HG03521 (cell line): ENCODE data around the gene MRNIP.

ENCODE experiments used
- ATAC-seq: cut with Tn5 transposase; IDR thresholded peaks from one replicate; pipeline ENCODE4 v1.9.1; 2021; ENCODE audit warnings: mild to moderate bottlenecking, moderate library complexity; ENCODE audit not compliant: unreplicated experiment

MRNIP gene, protein sequence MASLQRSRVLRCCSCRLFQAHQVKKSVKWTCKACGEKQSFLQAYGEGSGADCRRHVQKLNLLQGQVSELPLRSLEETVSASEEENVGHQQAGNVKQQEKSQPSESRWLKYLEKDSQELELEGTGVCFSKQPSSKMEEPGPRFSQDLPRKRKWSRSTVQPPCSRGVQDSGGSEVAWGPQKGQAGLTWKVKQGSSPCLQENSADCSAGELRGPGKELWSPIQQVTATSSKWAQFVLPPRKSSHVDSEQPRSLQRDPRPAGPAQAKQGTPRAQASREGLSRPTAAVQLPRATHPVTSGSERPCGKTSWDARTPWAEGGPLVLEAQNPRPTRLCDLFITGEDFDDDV

DNA sequence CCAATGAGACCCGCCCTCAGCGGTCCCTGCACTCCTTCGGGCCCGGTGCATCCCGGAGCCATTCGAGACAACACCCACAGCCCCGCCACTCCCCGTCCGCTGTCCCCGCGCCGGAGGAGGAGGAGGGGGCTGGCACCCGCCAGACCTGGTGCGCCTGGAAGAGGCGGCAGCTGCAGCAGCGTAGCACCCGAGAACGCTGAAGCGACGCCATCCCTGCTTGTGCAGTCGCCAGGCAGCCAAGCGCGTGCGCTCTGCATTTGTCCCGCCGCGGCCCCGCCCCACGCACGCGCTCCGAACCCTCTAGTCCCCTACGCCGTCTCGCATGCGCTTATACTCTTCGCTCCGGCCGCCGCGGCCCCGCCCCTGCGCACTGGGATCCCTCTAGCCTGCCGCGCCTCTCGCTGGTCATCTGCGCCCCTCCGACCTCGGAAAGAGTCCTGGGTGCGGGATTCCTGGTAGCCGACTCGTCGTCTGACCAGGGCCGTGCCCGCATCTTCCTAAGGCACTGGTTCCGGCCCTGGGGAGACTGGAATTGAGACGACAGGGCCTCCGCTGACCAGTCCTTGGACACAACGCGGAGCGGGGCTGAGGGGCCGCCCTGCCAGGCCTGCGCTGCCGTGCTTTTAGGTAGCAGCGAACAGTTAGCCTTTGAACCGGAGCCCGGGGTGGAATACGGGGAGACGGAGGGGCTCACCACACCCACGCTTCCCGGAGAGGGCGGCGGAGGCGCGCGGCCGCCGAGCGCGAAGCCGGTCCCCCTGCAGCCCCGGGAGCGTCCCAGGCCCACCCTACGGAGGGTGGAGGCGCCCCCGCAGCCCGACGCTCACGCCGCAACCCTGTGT is at the start of gene MRNIP:
MRNIP (minus strand) TSS at position 232 of the 842 bp plus-strand sequence; CDS start at position 211, 21 bp downstream.
- ATAC-seq: peak; percentile 92

DNA sequence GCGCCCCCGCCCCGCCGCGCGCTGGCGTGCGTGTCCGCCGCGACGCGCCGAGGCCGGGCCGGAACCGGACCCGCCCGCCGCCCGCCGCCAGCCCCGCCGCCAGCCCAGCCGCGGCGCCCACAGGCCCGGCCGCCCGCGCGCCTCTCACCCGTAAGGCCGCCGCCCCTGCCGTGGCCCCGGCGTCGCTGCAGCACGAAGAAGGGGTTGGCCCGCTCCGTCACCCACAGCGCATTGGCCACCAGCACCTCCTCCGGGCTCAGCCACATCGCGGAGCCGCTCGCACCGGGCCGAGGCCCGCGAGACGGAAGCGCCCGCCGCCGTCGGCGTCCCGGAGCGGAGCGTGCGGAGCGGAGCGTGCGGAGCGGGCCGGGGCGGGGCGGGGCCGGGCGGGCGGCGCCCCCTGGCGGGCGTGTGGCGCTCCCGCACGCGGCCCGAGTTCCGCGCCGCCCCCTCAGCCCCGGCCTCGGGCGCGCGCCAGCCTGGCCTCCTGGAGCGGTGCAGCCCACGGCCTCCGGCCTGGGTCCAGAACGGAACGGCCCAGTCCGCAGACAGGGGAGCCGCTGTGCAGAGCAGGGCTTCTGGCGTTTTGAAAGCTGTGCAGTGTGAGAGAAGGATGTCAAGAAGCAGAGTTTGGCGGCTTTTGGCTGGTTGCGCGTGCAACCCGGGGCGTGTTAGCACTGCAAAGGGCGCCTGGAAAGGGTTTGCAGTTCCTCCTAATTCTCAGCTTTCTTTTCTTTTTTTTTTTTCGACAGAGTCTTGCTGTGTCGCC is 49.1 kb upstream of the MRNIP start, which contains the start of gene TBC1D9B:
TBC1D9B (minus strand) TSS at position 342 of the 769 bp plus-strand sequence; CDS start at position 266, 76 bp downstream.
- ATAC-seq: peak; percentile 93

DNA sequence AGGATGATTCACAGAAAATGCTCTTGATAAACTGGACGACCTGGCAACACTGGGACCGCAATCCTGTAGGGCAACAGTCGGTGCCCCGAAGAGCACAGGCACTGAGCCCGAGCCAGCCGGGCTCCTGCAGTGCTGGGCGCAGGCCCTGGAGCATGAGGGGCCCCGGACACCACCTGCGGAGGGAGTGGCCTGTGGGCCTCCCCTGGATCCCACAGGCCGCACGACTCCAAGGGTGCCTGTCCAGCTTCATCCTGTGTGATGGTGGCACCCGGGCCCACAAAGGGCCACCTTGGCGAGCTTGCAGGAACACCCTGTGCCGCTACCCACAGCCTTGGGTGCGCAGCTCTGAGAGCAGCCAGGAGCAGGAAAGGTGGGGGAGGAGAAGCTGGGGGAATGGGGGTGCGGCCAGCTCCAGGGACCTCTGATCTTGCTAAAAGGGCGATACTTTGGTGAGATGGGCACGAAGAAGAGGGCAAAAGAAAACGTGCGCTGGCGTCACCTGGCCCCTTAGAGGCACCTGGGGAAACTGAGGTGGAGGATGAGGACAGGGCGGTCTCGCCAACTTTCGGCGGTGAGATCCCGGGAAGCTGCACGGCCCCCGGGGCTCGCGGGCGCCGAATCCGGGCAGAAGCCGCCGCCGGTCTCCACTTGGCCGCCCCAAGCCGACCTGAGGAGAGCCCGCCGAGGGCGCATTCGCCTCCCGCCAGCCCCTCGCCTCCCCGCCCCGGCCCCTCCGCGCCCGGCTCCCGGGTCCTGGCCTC is 48.4 kb upstream of the MRNIP start:
- ATAC-seq: no peak

DNA sequence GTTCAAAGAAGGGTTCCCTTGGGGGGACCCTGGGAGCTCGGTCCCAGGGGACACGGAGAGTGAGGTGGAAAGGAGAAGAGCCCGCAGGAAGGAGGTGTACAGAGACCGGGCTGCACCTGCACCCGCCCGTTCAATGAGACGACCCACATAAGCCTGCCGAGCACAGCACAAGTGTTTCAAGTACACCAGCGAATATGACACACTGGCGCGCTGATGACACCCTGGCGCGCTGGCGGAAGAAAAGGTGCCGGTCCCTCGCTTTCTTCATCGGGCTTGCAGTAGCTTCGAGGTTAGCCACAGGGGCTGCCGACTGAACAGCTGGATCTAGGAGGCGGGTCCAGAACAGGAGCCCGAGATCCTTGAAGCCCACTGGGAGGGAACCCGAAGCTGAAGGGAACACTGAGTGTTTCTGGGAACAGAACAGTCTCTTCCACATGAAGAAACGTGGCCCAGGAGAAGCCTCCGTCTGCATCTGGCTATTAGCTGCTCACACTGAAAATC is 47.7 kb upstream of the MRNIP start:
- no peak for ATAC-seq

DNA sequence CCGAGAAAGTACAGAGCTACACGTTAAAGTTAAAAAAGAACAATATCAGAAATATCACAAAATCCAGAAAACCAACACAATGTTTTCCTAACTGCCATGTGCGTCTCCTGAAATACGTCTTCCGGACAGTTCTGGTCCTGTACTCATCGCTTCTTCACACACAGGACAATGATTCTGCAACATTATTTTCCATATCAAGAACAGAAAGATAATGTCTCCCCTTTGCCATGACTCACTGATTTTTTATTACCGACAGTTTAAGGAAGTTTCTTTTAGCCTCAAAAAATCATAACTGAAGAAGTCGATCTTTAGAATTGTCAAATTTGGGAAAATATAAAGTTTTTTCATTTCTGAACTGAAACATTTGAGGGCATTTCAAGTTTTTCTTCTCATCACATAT is 46.5 kb upstream of the MRNIP start:
- ATAC-seq: no peak

DNA sequence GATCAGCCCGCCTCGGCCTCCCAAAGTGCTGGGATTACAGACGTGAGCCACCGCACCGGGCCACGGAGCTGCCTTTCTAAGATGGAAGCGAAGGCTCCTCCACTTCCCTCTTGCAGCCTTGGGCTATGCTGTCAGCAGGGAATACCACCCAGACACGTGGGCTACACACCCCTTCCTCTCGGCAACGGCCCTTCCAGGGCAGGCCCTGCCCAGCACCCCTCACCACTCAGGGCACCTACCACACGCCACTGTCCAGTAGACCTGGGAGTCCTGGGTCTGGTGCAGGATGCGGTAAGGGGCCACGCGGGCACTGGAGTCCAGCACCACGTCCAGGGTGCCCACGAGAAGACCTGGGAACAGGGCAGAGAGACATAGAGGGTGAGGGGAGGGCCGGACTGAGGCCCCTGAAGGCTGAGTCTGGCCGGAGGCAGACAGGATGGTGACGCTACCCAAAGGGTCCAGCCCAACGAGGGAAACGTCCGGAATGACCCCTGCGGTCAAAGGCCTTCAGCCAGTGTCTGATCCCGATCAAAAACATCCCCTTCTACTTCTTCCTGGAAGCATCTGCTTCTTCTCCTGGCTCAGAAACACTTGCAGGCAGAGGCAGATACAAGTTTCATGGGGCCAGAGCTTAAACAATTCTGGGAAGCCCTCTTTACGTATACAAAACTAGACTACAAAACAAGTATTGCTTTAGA is 46.0 kb upstream of the MRNIP start:
- ATAC-seq: no peak

DNA sequence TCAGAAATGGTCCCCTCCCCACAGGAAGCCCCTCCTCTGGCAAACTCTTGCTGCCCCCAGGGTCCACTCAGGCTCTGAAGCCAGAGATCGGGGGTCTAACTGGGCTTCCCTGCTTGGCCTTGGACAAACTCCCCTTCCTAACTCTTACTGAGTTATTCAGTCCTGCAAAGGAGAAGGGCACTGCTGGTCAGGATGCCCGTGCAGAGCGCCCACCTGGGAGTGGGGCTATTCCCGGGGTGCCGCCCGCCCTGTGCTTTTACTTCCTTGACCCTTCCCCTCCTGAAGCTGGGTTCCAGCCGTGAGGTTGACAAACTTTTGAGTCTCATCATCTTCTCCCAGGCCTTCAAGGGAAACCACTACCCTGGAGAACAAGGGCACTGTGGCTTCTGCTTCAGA is 44.1 kb upstream of the MRNIP start:
- no peak for ATAC-seq

DNA sequence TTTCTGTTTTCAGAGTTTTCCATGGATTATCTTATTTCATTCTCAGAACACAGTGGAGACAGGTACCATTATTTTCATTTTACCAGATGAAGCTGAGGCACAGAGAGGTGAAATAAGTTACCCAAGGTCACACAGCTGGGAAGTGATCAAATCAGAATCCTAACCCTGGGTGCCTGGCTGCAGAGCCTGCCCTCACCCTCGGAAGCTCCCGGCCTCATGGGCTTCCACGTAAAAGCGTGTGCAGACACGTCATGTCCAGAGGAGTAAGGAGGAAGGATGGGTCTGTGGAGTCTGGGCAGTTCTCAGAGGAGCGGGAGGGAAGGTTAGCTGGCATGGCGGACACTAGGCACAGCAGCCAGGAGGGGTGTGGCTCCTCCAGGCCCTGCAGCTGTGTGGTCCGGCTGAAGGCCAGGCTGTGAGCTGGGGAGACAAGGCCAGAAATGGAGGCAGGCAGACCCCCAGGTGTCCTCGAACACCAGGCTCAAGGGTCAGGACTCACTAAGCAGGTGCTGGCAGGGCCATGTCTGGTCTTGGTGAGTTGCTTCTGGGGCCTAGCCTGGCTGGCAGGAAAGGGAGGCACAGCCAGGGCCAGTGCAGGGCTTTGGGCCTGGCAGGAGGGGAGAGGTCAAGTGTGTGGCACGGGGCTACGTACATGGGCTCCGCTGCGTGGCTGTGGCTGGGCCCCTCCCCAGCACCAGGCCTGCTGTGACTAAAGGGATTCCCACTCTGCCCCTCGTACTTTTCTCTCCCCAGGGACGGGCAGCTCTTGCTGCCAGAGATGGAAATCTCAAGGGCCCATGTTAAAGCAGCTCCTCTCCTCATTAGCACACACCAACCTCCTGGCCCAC is 43.5 kb upstream of the MRNIP start:
- ATAC-seq: no peak

DNA sequence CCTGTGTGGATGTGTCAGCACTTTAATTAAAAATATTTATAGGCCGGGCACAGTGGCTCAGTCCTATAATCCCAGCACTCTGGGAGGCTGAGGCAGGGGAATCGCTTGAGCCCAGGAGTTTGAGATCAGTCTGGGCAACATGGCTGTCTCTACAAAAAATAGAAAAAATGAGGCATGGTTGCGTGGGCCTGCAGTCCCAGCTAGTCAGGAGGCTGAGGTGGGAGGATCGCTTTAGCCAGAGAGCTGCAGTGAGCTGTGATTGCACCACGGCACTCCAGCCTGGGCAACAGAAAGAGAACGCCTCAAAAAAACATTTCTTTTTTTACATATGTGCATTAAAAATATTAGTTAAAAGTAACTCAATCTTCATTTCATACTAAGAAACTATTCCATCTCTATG is 42.8 kb upstream of the MRNIP start:
- ATAC-seq: no peak

DNA sequence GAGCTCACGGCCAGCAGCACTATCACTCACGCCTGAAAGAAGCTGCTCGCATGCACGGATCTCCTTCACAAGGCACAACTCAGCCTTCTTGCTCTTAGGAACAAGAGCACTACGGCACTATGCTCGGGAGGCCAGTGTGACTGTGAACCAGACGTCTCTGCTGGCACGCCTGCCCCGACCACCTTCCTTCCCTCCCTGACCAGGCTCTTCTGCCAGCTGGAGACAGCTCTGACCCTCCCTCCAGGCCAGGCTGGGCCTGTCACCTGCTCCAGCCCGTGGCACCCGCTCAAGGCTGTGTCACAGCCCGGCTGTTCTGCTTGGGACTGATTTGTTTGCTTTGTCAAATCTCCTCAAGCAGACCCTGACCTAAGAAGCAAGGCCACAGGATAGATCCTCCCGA is 42.1 kb upstream of the MRNIP start:
- ATAC-seq: no peak

DNA sequence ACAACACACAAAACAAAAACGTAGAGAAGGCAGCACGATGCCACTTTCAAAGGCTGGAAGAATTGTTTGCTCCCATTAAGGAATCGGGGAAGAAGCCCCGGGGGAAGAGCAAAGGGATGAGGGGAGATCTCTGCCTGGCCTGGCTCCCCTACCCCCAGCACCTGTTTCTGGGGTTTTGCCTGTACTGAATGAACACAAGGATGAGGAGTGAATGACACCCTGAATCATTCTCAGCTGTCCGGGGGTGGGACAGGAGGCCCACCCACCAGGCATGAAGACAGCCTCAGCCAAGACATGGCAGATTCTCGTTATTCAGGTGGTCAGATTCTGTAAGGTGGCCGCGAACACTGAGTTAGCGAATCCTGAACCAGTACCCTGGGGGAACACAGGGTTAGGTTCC is 41.6 kb upstream of the MRNIP start:
- ATAC-seq: no peak

DNA sequence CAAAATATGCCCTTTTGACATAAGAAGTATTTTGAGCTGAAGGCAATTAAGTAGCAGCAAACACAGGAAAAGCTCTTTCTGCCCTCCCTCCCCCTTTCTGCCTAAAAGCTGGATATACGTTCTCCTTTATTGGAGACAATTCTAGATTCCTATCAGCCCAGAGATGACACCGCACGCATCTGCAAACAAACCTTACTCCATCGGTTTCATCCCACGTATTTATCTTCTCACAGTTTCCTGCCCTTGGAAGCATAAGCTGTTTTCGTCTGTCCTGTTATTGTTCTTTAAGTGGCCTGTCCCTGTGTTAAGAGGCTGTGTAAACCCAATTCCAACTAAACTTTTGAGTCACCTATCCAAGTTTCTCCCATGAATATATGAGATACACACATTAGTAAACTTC is 37.2 kb upstream of the MRNIP start:
- ATAC-seq: no peak

DNA sequence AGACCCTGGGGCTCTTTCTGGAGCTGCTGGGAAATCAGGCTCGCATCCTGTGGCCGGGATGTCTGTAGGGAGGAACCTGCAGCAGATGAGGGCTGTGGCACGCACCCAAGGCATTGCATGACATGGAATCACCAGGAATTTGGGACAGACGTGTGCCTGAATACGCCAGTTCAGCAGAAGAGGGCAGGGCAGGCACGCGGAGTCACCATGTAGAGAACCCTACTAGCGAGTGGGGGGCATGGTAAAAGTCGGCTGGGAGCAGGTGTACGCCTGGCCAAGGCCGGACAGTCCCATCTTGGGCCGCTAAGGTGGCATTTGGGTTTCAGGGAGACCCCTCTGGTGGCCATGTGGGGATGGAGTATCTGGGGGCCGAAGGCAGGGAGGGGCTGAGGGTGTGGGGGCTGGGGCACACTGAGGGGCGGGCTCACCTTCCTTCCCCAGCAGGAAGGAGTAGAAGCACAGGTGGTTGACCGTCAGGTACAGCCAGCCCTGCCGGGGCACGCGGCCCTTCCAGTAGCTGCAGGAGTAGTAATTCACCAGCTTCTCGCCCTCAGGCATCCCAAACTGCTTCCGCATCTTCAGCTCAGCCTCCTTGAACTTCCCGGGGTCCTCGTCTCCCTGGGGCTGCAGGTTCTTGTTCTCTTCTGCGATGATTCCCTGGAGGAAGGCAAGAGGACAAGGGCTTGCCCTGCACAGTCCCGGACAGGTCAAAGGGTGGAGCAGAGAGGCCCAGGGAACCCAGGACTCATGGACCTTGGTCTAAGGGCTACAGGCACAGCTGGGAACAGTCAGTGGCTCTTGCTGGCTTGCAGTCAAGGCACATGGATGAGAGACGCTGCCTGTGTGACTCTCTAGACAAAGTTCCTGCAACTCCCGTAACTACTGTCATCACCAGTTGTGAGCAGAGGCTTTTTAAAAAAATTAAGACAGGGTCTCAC is 35.6 kb upstream of the MRNIP start:
- no peak for ATAC-seq

DNA sequence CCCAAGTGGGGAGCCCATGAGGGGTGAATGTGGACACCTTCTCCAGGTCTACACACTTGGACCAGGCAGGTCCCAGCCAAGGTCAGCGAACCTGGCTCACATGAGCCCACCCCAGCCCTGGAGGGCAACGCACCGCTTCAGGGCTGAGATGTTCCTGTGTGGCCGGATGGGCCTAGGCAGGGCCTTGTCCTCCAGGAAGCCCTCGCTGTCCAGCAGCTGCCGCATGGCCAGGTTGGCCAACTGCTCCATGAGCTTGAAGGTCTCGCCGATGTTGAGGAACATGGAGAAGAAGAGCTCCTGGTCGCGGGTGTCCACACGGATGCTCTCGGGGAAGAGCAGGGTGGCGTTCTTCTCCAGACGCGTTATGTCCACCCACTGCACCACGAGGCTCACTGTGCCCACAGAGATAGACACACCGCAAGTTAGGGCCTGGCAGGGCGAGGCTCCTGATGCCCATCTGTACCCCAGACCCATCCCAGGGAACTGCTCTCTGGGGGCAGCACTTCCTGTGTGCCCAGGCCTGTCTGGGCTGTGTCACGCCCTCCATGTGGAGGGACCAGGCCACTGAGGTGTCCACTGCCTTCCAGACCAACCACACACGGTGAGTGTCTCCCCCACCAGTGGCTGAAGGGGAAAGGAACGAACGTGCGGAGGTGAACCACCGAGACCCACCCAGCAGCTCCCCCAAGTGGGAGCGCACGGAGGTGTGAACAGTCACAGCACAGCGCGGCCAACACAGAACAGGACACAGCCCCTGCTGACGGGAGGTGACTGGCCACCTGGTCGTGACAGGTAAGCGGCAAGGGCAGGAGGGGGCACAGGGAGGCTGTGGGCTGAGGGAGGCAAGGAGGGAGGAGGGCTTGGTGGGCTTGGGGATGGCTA is 34.7 kb upstream of the MRNIP start:
- no peak for ATAC-seq

DNA sequence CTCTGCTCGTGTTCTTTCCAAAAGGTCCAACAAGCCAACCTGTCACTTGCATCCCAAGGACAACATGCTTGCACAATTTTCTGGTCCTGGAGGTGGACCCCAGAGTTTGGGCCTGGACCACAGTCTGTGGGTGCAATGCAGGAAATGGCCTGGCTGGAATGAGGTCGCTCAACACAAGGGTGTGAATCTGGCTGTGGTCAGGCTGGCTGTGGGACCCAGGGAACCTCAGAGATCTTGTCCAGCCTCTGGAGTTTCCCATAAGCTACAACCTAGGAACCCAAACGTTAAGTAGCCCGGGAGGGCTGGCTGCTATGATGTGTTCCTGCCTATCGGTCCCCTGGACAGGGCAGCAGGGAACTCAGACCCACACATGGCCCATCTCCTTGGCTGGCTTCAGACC is 33.6 kb upstream of the MRNIP start:
- ATAC-seq: no peak

DNA sequence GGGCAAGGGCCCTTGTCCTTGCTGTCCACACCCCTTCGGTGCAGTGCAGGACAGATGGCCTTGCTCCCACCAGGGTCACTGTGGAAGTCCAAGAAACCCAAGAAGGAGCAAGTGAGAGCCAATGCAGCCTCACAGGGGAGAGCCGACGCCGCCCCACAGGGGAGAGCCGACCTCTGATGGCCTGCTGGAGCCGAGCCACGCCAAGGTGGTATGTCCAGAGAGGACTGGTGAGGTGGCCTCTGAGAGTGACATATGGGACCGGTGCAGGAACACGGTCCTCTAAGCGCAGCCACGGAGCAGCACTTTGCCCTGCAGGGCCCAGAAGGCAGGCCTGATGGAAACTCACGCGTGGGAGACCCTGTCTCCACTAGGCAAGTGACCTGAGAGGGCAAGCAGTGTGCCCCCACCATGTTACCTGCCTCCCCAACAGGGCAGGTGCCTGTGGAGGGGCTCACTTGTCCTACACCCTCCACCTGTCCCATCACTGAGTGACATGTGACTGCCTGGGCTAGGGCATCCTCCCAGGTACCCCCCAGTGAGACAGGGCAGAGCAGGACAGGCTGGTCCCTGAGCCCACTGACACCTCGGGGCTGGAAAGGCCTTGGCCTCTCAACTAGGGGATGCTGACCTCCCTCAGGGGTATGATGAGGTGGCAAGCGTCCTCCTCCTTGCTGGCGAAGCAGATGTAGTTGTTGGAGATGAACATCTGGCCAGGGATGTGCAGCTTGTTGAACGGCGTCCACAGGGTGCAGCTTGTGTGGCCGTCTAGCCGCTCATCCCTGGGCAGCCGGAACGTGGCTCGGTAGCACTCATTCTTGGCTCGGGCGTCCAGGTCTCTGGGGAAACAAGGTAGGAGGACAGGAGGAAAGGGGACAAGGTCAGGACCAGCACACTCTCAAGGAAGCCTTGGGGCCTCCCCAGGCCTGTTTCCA is 32.4 kb upstream of the MRNIP start:
- ATAC-seq: no peak
